ENCODE results near the gene SAMD4A. TPM values are rescaled to one million over a fixed set of nuclear protein-coding genes. Genes with fewer than 3 reads are reported as not detected.
A peak's percentile ranks its signal among the peaks of the same experiment; 100 is the strongest.

The SAMD4A gene
- polyA plus RNA-seq, 2 of the 4 experiments (the other 2 are of a cell fraction), result 3.9 to 5.4 TPM

GRCh38 chr14:54589076-54589475 is 22.1 kb downstream of the SAMD4A start (continued):
- TF ChIP-seq, protein P1, sequence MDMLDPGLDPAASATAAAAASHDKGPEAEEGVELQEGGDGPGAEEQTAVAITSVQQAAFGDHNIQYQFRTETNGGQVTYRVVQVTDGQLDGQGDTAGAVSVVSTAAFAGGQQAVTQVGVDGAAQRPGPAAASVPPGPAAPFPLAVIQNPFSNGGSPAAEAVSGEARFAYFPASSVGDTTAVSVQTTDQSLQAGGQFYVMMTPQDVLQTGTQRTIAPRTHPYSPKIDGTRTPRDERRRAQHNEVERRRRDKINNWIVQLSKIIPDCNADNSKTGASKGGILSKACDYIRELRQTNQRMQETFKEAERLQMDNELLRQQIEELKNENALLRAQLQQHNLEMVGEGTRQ (IDR thresholded peaks at IDR 0.05), result no peak
- TF ChIP-seq NFE2L2 (conservative IDR thresholded peaks at IDR 0.05; ENCODE audit: low read length) (no peak), NPAS2 (CRISPR knock-in tag; IDR thresholded peaks at IDR 0.05; ENCODE audit: borderline replicate concordance) (no peak), POLR2A (IDR thresholded peaks at IDR 0.05; ENCODE audit: low read length) (no peak), ATOH8 (CRISPR knock-in tag; IDR thresholded peaks at IDR 0.05; ENCODE audit: low read depth) (no peak)

GRCh38 chr14:54589843-54590242 is 22.9 kb downstream of the SAMD4A start:
- no peak overlapping the region for H3K4me3 ChIP-seq

GRCh38 chr14:54590481-54590880 is 23.6 kb downstream of the SAMD4A start:
- ChIA-PET CTCF (interaction anchor here (0.8 to 2.5 kb wide), 6 partner anchors 8 to 184 kb away, joined by 3 to 14 read pairs (median 4); partner anchors contain the start of gene SAMD4A), POLR2A (no interaction called here)
- Histone ChIP-seq H3K9me3 (no peaks in the 10 kb centered on the region), H3K4me3 (no peak overlapping the region), H3K27ac (no peak overlapping the region), H3K4me1 (peaks cover 18% of the 10 kb centered on the region), H3K4me2 (no peak overlapping the region)
- ATAC-seq, result peak in 1 of 2 experiments; percentile 30; a peak in 1 of 6 replicates
- no peak for DNase-seq (ENCODE audit: low read depth in 1 of 2, low spot score in 1 of 2)
- no peak for FAIRE-seq
- no peak for TF ChIP-seq BHLHE40 (IDR thresholded peaks at IDR 0.05; ENCODE audit: low read depth, low read length)
- TF ChIP-seq JUN (IDR thresholded peaks at IDR 0.05), result no peak
- TF ChIP-seq ELK1 (IDR thresholded peaks at IDR 0.05; ENCODE audit: low read depth, low read length), result no peak
- no peak for TF ChIP-seq JUNB (IDR thresholded peaks at IDR 0.05)
- TF ChIP-seq KDM5A (IDR thresholded peaks at IDR 0.05), result no peak
- no peak for TF ChIP-seq ATOH8 (CRISPR knock-in tag; IDR thresholded peaks at IDR 0.05; ENCODE audit: low read depth)
- TF ChIP-seq MAZ (IDR thresholded peaks at IDR 0.05; ENCODE audit: borderline replicate concordance, low read depth, low read length), result no peak
- no peak for TF ChIP-seq KDM1A (IDR thresholded peaks at IDR 0.05; ENCODE audit: low read depth)
- TF ChIP-seq SMC3 (IDR thresholded peaks at IDR 0.05), result no peak
- TF ChIP-seq CEBPB (IDR thresholded peaks at IDR 0.05), result no peak
- TF ChIP-seq, protein P2, sequence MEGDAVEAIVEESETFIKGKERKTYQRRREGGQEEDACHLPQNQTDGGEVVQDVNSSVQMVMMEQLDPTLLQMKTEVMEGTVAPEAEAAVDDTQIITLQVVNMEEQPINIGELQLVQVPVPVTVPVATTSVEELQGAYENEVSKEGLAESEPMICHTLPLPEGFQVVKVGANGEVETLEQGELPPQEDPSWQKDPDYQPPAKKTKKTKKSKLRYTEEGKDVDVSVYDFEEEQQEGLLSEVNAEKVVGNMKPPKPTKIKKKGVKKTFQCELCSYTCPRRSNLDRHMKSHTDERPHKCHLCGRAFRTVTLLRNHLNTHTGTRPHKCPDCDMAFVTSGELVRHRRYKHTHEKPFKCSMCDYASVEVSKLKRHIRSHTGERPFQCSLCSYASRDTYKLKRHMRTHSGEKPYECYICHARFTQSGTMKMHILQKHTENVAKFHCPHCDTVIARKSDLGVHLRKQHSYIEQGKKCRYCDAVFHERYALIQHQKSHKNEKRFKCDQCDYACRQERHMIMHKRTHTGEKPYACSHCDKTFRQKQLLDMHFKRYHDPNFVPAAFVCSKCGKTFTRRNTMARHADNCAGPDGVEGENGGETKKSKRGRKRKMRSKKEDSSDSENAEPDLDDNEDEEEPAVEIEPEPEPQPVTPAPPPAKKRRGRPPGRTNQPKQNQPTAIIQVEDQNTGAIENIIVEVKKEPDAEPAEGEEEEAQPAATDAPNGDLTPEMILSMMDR (IDR thresholded peaks at IDR 0.05), result no peak
- no peak for TF ChIP-seq EHMT2 (IDR thresholded peaks at IDR 0.05; ENCODE audit: low read depth)

More at GRCh38 chr14:54589843-54590242, 22.9 kb downstream of the SAMD4A start:
- Histone ChIP-seq H3K4me2 (no peak overlapping the region), H3K4me1 (peaks cover 18% of the 10 kb centered on the region), H3K27ac (no peak overlapping the region), H3K9me3 (no peaks in the 10 kb centered on the region)
- TF ChIP-seq NPAS2 (CRISPR knock-in tag; IDR thresholded peaks at IDR 0.05; ENCODE audit: borderline replicate concordance) (no peak), NFE2L2 (conservative IDR thresholded peaks at IDR 0.05; ENCODE audit: low read length) (no peak), RFX5 (IDR thresholded peaks at IDR 0.05) (no peak), RCOR1 (IDR thresholded peaks at IDR 0.05; ENCODE audit: low read depth, low read length) (no peak), KDM5A (IDR thresholded peaks at IDR 0.05) (no peak), CBX2 (IDR thresholded peaks at IDR 0.05; ENCODE audit: borderline replicate concordance, low read depth) (no peak), BHLHE40 (IDR thresholded peaks at IDR 0.05; ENCODE audit: low read depth, low read length) (no peak), POLR2A (IDR thresholded peaks at IDR 0.05; ENCODE audit: low read length) (no peak), ATOH8 (CRISPR knock-in tag; IDR thresholded peaks at IDR 0.05; ENCODE audit: low read depth) (no peak), HOXB5 (CRISPR knock-in tag; IDR thresholded peaks at IDR 0.05) (no peak), RAD21 (conservative IDR thresholded peaks at IDR 0.05 in 1 of 2, IDR thresholded peaks at IDR 0.05 in 1 of 2) (no peak), SREBF2 (IDR thresholded peaks at IDR 0.05) (no peak), NR3C1 (IDR thresholded peaks at IDR 0.05) (no peak), ZC3H11A (IDR thresholded peaks at IDR 0.05) (no peak), HEYL (CRISPR knock-in tag; IDR thresholded peaks at IDR 0.05) (no peak), HES2 (IDR thresholded peaks at IDR 0.05) (no peak), POLR2AphosphoS2 (conservative IDR thresholded peaks at IDR 0.05; ENCODE audit: low read length) (no peak), HOXA7 (CRISPR knock-in tag; IDR thresholded peaks at IDR 0.05) (no peak)
- TF ChIP-seq, protein P1 (IDR thresholded peaks at IDR 0.05), result no peak
- TF ChIP-seq, protein P3, sequence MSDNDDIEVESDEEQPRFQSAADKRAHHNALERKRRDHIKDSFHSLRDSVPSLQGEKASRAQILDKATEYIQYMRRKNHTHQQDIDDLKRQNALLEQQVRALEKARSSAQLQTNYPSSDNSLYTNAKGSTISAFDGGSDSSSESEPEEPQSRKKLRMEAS (IDR thresholded peaks at IDR 0.05), result no peak
- ChIA-PET POLR2A (no interaction called here), CTCF (interaction anchor here (0.8 to 1.3 kb wide), 2 partner anchors 26 to 99 kb away, joined by 4 to 5 read pairs; no protein-coding TSS in a partner anchor)
- no peak for FAIRE-seq
- ATAC-seq, result no peak
- 72% methylated on average over 4 of the region's 4 CpGs for WGBS (ENCODE audit: missing lambda C conversion rate)
- DNase-seq (ENCODE audit: low read depth in 1 of 2, low spot score in 1 of 2), result no peak

Data from A549 (cell line).